ENCODE measurements around the gene STXBP6. TPM values are rescaled to one million over a fixed set of nuclear protein-coding genes. Genes with fewer than 3 reads are reported as not detected.

The STXBP6 gene
- total and polyA plus RNA-seq, 2 experiments from 2014 or later = 19.7 to 29.0 TPM

DNA sequence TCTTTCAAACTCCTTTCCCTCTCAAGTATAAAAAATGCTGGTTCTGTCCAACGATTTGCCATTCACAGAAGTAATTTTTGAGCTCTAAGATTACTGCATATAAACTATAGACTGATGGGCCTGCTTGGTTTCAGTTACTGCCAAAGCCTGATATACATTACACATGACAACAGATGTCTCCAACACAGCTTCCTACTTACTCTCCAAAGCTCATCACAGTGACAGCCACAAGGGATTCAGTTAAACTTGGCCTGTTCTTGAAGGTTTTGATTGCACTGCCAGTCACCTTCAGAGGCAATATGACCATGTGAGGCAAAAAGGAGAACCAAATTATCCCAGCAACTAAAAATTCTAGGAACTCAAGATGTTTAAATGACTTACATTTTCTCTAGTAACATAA lies 30.1 kb downstream of the STXBP6 start:
- Histone ChIP-seq H2AFZ (no peak overlapping the region), H3F3A (replicated peaks; ENCODE audit: low read depth) (no peaks in the 10 kb centered on the region), H3K27ac (ENCODE audit: low read depth) (no peak overlapping the region), H3K36me3 (ENCODE audit: insufficient read depth) (no peaks in the 10 kb centered on the region), H4K20me1 (replicated peaks; ENCODE audit: insufficient read depth) (no peaks in the 10 kb centered on the region), H3K27me3 (ENCODE audit: insufficient read depth) (no peaks in the 10 kb centered on the region), H3K9me2 (ENCODE audit: insufficient read depth) (peaks cover 13% of the 10 kb centered on the region), H3K79me2 (replicated peaks; ENCODE audit: insufficient read depth) (peaks cover 9% of the 10 kb centered on the region), H3K4me1 (ENCODE audit: insufficient read depth) (no peaks in the 10 kb centered on the region), H3K4me3 (no peak overlapping the region), H3K4me2 (no peak overlapping the region)
- ATAC-seq (no peak), DNase-seq (ENCODE audit: low spot score) (no peak)
- Mint-ChIP-seq H3K9me3 (no peaks in the 10 kb centered on the region), H3K27me3 (ENCODE audit: insufficient read depth, low read depth, poor library complexity) (no peaks in the 10 kb centered on the region), H3K27ac (no peak overlapping the region), H3K4me3 (no peak overlapping the region), H3K4me1 (no peaks in the 10 kb centered on the region), H3K36me3 (ENCODE audit: low read depth) (no peaks in the 10 kb centered on the region)
- no peak for TF ChIP-seq EZH2phosphoT487 (IDR thresholded peaks at IDR 0.05; ENCODE audit: unreplicated experiment)
- no peak for TF ChIP-seq ZNF462 (CRISPR knock-in tag; IDR thresholded peaks at IDR 0.05)
- TF ChIP-seq CREB1 (CRISPR knock-in tag; IDR thresholded peaks at IDR 0.05; ENCODE audit: low read depth) = no peak
- no peak for TF ChIP-seq ZNF331 (CRISPR knock-in tag; IDR thresholded peaks at IDR 0.05; ENCODE audit: low read depth)
- no peak for TF ChIP-seq EZH2 (IDR thresholded peaks at IDR 0.05; ENCODE audit: low read depth, unreplicated experiment)
- TF ChIP-seq ZNF114 (CRISPR knock-in tag; IDR thresholded peaks at IDR 0.05) = no peak
- TF ChIP-seq NANOG (IDR thresholded peaks at IDR 0.05; ENCODE audit: borderline replicate concordance) = no peak
- TF ChIP-seq JUNB (IDR thresholded peaks at IDR 0.05; ENCODE audit: unreplicated experiment) = no peak
- TF ChIP-seq, protein P1, sequence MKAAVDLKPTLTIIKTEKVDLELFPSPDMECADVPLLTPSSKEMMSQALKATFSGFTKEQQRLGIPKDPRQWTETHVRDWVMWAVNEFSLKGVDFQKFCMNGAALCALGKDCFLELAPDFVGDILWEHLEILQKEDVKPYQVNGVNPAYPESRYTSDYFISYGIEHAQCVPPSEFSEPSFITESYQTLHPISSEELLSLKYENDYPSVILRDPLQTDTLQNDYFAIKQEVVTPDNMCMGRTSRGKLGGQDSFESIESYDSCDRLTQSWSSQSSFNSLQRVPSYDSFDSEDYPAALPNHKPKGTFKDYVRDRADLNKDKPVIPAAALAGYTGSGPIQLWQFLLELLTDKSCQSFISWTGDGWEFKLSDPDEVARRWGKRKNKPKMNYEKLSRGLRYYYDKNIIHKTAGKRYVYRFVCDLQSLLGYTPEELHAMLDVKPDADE (IDR thresholded peaks at IDR 0.05) = no peak

Measured in GM23338 (cell line).